Measurements from ENCODE around the gene SIGLECL1.

SIGLECL1 gene

DNA sequence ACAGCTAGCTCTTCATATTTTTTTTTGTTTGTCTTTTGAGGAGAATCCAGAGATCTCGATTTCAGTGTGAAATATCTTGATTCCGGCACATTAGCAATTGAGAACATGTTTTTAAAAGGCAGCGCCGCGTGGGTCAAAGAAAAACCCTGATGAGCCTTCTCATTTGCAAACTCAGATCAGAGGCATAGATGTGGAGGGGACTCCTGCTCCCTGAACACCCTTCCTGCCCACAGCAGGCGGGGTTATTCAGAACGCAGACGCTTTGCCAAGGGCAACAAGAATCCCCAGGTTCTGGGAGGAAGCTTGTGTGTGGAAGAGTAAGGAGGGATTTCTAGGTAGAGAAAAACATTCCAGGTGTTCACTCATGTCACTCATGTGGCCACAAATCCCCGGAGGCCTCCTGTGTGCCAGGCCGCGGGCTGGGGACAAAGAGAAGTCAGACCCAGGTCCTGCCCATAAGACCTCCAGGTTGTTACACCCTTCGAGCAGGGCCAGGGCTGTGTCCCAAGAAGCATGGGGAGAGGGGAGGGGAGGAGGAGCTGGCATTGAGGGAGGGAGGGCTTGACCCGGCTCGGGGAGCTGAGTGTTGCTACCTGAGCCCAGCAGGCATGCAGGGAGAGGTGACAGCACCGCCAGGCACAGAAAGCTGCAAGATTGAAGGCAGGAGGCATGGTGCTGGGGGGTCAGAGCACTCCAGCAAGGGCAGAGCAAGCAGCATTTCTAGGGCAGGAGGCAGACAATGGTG lies 44.7 kb downstream of the SIGLECL1 start:
- no peak for DNase-seq (ENCODE audit: low spot score)

GRCh38 chr19:51296336-51297093 lies 45.6 kb downstream of the SIGLECL1 start:
- DNase-seq (ENCODE audit: low spot score) = peak; percentile 4

DNA sequence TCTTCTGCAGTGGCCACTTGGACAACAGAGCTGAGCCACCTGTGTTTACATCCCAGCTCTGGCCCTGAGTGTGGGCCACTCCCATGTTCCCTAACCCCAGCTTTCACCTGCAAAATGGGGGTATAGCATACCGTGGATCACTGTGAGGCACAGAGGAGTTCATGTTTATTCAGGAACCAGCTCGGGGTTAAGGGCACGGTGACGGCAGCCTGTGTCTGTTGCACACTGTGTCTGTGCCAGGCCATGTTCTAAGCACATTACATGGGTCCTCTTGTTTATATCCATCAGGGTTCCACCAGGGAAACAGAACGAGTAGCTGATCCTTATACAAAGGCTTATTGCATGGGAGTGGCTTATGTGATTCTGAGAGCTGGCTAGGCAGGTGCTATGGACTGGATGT lies 46.5 kb downstream of the SIGLECL1 start:
- no peak for DNase-seq (ENCODE audit: low spot score)

- DNase-seq (ENCODE audit: low spot score) = no peak
Observed at GRCh38 chr19:51301266-51301665, 50.4 kb downstream of the SIGLECL1 start.

- DNase-seq (ENCODE audit: low spot score) = no peak
Observed at GRCh38 chr19:51305479-51305878, 54.6 kb downstream of the SIGLECL1 start.

- DNase-seq (ENCODE audit: low spot score) = no peak
Observed at GRCh38 chr19:51311351-51312257, 60.7 kb downstream of the SIGLECL1 start, which contains the start of gene IGLON5. Gene IGLON5 (plus strand): TSS chr19:51311644. CDS start chr19:51311848, 204 bp downstream.

DNA sequence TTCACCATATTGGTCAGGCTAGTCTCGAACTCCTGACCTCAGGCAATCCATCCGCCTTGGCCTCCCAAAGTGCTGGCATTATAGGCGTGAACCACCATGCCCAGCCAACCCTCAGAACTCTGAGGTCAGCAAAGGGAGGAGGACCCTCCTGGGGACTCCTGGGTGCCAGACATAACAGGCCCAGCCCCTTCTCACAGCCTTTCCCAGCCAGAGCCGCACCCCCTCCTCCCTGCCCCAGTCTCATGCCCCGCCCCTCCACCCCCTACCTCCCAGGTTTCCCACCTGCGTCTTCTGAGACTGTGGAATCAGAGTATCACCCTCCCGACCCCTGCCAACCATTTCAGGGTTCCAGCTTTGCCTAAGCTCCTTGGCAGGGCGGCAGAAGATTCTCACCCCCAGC lies 65.8 kb downstream of the SIGLECL1 start:
- no peak for DNase-seq (ENCODE audit: low spot score)

GRCh38 chr19:51317376-51317775 lies 66.5 kb downstream of the SIGLECL1 start:
- DNase-seq (ENCODE audit: low spot score) = no peak

DNA sequence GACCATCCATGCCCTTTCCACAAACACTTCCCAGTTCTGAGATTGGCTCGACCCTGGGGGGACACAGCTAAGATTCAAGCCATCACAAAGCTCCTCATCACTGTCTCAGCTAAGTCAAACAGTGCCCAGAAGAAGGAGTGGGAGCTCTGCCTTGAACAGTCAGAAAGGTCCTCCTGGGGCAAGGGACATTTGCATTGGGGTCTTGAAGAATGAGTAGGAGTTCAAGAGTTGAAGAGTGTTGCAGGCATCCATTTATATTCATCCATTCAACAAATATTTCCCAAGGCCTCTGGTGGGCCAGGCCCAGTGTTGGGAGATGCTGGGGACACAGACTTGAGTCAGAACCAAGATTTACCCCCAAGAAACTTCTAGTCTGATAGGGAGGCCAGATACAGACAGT lies 67.1 kb downstream of the SIGLECL1 start:
- DNase-seq (ENCODE audit: low spot score) = no peak
